Measurements from ENCODE around the gene MPHOSPH9.

- no peak for TF ChIP-seq EZH2phosphoT487 (IDR thresholded peaks at IDR 0.05; ENCODE audit: borderline replicate concordance, low read depth, low read length)
- TF ChIP-seq CTCF (conservative IDR thresholded peaks at IDR 0.05; ENCODE audit: low read length), result no peak
Measured at GRCh38 chr12:123153906-123154305, 79.0 kb downstream of the MPHOSPH9 start.
